Hepatocyte (in vitro differentiated cells): ENCODE results near the gene ZBTB32. TPM values are rescaled to one million over a fixed set of nuclear protein-coding genes. Genes with fewer than 3 reads are reported as not detected.

Source experiments
- DNase-seq: peaks from one replicate; pipeline ENCODE4 v3.0.0-alpha.2; 2016; ENCODE audit warnings: low spot score
- H2AFZ ChIP-seq: fragments of 200-600 bp; sonication (generic); 2 replicates; pipeline ENCODE4 v1.6.0; 2016; ENCODE audit warnings: antibody characterized with exemption, mild to moderate bottlenecking
- H3K27ac ChIP-seq: fragments of 200-600 bp; sonication (generic); 2 replicates; pipeline ENCODE4 v1.5.1; 2016; ENCODE audit warnings: mild to moderate bottlenecking
- H3K27me3 ChIP-seq: fragments of 200-600 bp; sonication (generic); 2 replicates; pipeline ENCODE4 v1.6.1; 2016
- H3K36me3 ChIP-seq: fragments of 200-600 bp; sonication (generic); replicated peaks from 2 replicates; pipeline ENCODE4 v1.5.1; 2016; ENCODE audit warnings: low read depth; ENCODE audit not compliant: insufficient read depth
- H3K4me1 ChIP-seq: fragments of 200-600 bp; sonication (generic); 2 replicates; pipeline ENCODE4 v1.5.1; 2016; ENCODE audit warnings: mild to moderate bottlenecking, moderate library complexity; ENCODE audit not compliant: insufficient read depth
- H3K4me2 ChIP-seq: fragments of 200-600 bp; sonication (generic); 2 replicates; pipeline ENCODE4 v1.6.0; 2016
- H3K4me3 ChIP-seq: fragments of 200-600 bp; sonication (generic); 2 replicates; pipeline ENCODE4 v1.5.1; 2016; ENCODE audit warnings: mild to moderate bottlenecking
- H3K79me2 ChIP-seq: fragments of 200-600 bp; sonication (generic); 2 replicates; pipeline ENCODE4 v1.6.0; 2017; ENCODE audit warnings: mild to moderate bottlenecking
- H3K9me2 ChIP-seq: fragments of 200-600 bp; sonication (generic); replicated peaks from 2 replicates; pipeline ENCODE4 v1.6.0; 2017; ENCODE audit warnings: mild to moderate bottlenecking; ENCODE audit not compliant: insufficient read depth
- H3K9me3 ChIP-seq: fragments of 200-600 bp; sonication (generic); 2 replicates; pipeline ENCODE4 v1.5.1; 2016; ENCODE audit warnings: low read depth, mild to moderate bottlenecking
- H4K20me1 ChIP-seq: fragments of 200-600 bp; sonication (generic); 2 replicates; pipeline ENCODE4 v1.6.0; 2016; ENCODE audit warnings: mild to moderate bottlenecking; ENCODE audit not compliant: insufficient read depth, poor library complexity, severe bottlenecking
- CTCF ChIP-seq: fragments of 200-600 bp; sonication (generic); IDR thresholded peaks from 2 replicates; pipeline ENCODE4 v1.5.1; 2016; ENCODE audit warnings: antibody characterized with exemption, mild to moderate bottlenecking; ENCODE audit not compliant: poor library complexity
- EZH2 ChIP-seq: fragments of 200-600 bp; sonication (generic); IDR thresholded peaks from 2 replicates; pipeline ENCODE4 v1.6.1; 2016; ENCODE audit warnings: antibody characterized with exemption, mild to moderate bottlenecking, borderline replicate concordance
- EZH2phosphoT487 ChIP-seq: fragments of 200-600 bp; sonication (generic); IDR thresholded peaks from one replicate; pipeline ENCODE4 v1.6.1; 2018; ENCODE audit warnings: antibody characterized with exemption, mild to moderate bottlenecking, low read depth, moderate library complexity; ENCODE audit not compliant: unreplicated experiment, severe bottlenecking
- WGBS: methylation state at CpG from one replicate; pipeline ENCODE4 v1.1.6; 2016; ENCODE audit warnings: low lambda C conversion rate; ENCODE audit errors: missing lambda C conversion rate; 5-methylcytosine and 5-hydroxymethylcytosine counted together
- polyA plus RNA-seq: library from polyadenylated mRNA; unstranded; fragments of >200 nt; fragmentation: Nextera tagmentation; extraction: Ambion mirVana; gene quantifications from 2 replicates; pipeline ENCODE4 v1.2.1, GENCODE V29; 2016
- total RNA-seq: library from RNA; depleted of rRNA; stranded (reverse); fragments of >200 nt; gene quantifications from 2 replicates; pipeline ENCODE4 v1.2.3, GENCODE V29; 2014

ZBTB32 gene
- total and polyA plus RNA-seq, 2 experiments from 2014 or later: 0.11 TPM; not detected in 1

DNA sequence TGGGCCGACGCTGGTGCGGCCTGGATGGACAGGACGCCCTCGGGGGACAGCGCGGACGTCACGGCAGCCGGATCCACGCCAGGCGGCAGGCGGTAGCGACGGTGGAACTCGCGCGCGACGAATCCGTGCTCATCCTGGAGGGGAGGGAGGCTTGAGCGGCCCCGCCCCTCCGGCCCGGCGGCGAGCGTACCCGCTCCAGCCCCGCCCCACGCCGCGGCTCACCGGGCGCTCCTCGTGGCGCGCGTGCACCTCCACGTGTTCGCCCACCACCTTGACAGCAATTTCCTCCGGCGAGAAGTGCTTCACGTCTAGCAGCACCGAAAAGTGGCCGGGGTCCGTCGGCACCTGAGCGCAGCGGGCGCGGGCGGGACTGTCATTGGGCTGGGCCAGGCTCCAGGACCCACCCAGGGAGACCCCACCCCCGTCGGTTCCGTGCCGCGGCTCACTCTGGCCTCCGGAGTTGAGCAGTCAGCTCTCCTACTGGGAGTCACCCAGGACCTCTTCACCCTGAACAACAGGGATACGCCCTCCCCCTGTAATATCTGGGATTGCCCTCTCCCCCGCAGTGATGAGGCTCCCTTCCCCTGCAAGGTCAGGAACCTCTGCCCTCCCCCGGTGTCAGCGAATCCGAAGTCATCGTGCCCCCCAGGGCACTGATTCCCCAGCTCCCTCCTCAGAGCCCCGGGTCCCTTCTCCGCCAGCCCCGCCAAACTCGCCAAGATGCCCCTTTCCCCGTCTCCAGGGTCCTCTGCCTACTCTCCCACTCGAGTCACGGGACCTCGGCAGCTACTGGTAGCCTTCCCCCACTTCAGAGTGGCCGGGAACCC is 51.4 kb downstream of the ZBTB32 start:
- H3K79me2 ChIP-seq: peaks cover 24% of the 10 kb centered on the region
- TF ChIP-seq CTCF (no peak), EZH2phosphoT487 (no peak), EZH2 (no peak)
- no peaks in the 10 kb centered on the region for H4K20me1 ChIP-seq
- H3K27me3 ChIP-seq: peaks cover 2% of the 10 kb centered on the region
- H3K9me3 ChIP-seq: no peaks in the 10 kb centered on the region
- H2AFZ ChIP-seq: no peak overlapping the region
- DNase-seq: peak; percentile 70
- H3K4me1 ChIP-seq: peaks cover 28% of the 10 kb centered on the region
- no peak overlapping the region for H3K4me3 ChIP-seq
- WGBS: 32% methylated on average over 34 of the region's 74 CpGs
- H3K36me3 ChIP-seq: no peaks in the 10 kb centered on the region
- peak overlapping the region; percentile 74 for H3K4me2 ChIP-seq
- H3K27ac ChIP-seq: peak overlapping the region; percentile 97
- H3K9me2 ChIP-seq: no peaks in the 10 kb centered on the region

- Histone ChIP-seq H3K27ac (peak within 1 kb of the TSS; percentile 97), H3K9me2 (no peaks in the 10 kb centered on the region), H4K20me1 (no peaks in the 10 kb centered on the region), H2AFZ (no peak within 1 kb of the TSS), H3K36me3 (no peaks in the 10 kb centered on the region), H3K4me1 (peaks cover 28% of the 10 kb centered on the region), H3K4me2 (peak within 1 kb of the TSS; percentile 74), H3K4me3 (peak within 1 kb of the TSS; percentile 28), H3K79me2 (peaks cover 26% of the 10 kb centered on the region), H3K27me3 (peaks cover 2% of the 10 kb centered on the region), H3K9me3 (no peaks in the 10 kb centered on the region)
- 18% methylated on average over 30 of the region's 52 CpGs for WGBS
- TF ChIP-seq EZH2 (peak; percentile 31), EZH2phosphoT487 (no peak)
- DNase-seq: peak; percentile 75
Measured at GRCh38 chr19:35756377-35757230, 52.2 kb downstream of the ZBTB32 start, which contains the start of gene HSPB6. HSPB6 (minus strand) TSS chr19:35757029; CDS start chr19:35757008, 21 bp downstream.

- Histone ChIP-seq H3K9me3 (no peaks in the 10 kb centered on the region), H2AFZ (no peak overlapping the region), H3K4me3 (no peak overlapping the region), H3K9me2 (no peaks in the 10 kb centered on the region), H3K79me2 (peaks cover 22% of the 10 kb centered on the region), H3K36me3 (no peaks in the 10 kb centered on the region), H4K20me1 (no peaks in the 10 kb centered on the region), H3K27me3 (peaks cover 2% of the 10 kb centered on the region), H3K4me2 (peak overlapping the region; percentile 74), H3K4me1 (peaks cover 28% of the 10 kb centered on the region), H3K27ac (peak overlapping the region; percentile 97)
- DNase-seq: peak; percentile 92
- 11% methylated on average over 18 of the region's 19 CpGs for WGBS
- TF ChIP-seq EZH2phosphoT487: no peak
- TF ChIP-seq EZH2: no peak
- no peak for TF ChIP-seq CTCF
Measured at GRCh38 chr19:35757231-35757748, 52.9 kb downstream of the ZBTB32 start.
